H1 (cell line): ENCODE results near the gene USP17L21. TPM values are rescaled to one million over a fixed set of nuclear protein-coding genes. Genes with fewer than 3 reads are reported as not detected.
"Not testable (repeated sequence)": the region's sequence is repeated elsewhere in the genome, so short reads cannot be mapped to it uniquely, and the experiment has no call there.

Experiments
- CTCF ChIA-PET: fragments of 300-600 bp; sonication (Branson Sonifier 250); formaldehyde crosslinking; loops from one replicate; lab custom pipeline; 2021; ENCODE audit not compliant: partially characterized antibody; lab: Charles Lee
- POLR2A ChIA-PET: fragments of 300-600 bp; sonication (Branson Sonifier 250); formaldehyde crosslinking; loops from one replicate; lab custom pipeline; 2021; ENCODE audit warnings: inconsistent platforms; ENCODE audit not compliant: partially characterized antibody; lab: Charles Lee
- DNase-seq, 2 experiments: peaks; one replicate each; pipeline versions ENCODE4 v3.0.0 to v3.0.0-alpha.2; 2010 to 2022; ENCODE audit warnings: low spot score in 2 of 2, low read depth in 1 of 2, mixed read lengths in 1 of 2
- FAIRE-seq: peaks from 2 replicates; lab custom pipeline; 2011; peaks lifted over from hg19 to GRCh38; lab: Jason Lieb, UNC
- H2AFZ ChIP-seq: 2 replicates; pipeline ENCODE4 v1.8.1; 2012; ENCODE audit warnings: low read length, inconsistent platforms
- H2AK5ac ChIP-seq: 2 replicates; pipeline ENCODE4 v1.6.1; 2013; ENCODE audit warnings: low read depth, low read length
- H2BK120ac ChIP-seq: replicated peaks from 2 replicates; pipeline ENCODE3; 2013; ENCODE audit warnings: low read depth, low read length, inconsistent platforms
- H2BK12ac ChIP-seq: 2 replicates; pipeline ENCODE4 v1.6.1; 2013; ENCODE audit warnings: low read depth, low read length
- H2BK15ac ChIP-seq: 2 replicates; pipeline ENCODE4 v1.6.1; 2013; ENCODE audit warnings: low read length
- H2BK20ac ChIP-seq: 2 replicates; pipeline ENCODE4 v1.6.1; 2013; ENCODE audit warnings: low read length
- H2BK5ac ChIP-seq: 2 replicates; pipeline ENCODE4 v1.6.1; 2013; ENCODE audit warnings: low read depth, low read length
- H3K14ac ChIP-seq: 2 replicates; pipeline ENCODE4 v1.6.1; 2013; ENCODE audit warnings: inconsistent platforms; ENCODE audit not compliant: insufficient read length
- H3K18ac ChIP-seq: 2 replicates; pipeline ENCODE4 v1.6.1; 2013; ENCODE audit warnings: low read length; ENCODE audit errors: extremely low read depth
- H3K23ac ChIP-seq: 2 replicates; pipeline ENCODE4 v1.6.1; 2013; ENCODE audit warnings: inconsistent platforms; ENCODE audit not compliant: insufficient read length
- H3K23me2 ChIP-seq: 2 replicates; pipeline ENCODE4 v1.6.1; 2013; ENCODE audit warnings: low read depth, low read length
- H3K27ac ChIP-seq: 2 replicates; pipeline ENCODE4 v1.6.1; 2011; ENCODE audit warnings: low read depth, low read length, inconsistent platforms
- H3K27me3 ChIP-seq, 4 experiments: replicated peaks in 1 of 4; 1 replicate in 1 of 4; 2 replicates in 3 of 4; pipeline versions ENCODE4 v1.6.1 to v1.8.1; 2011 to 2013; ENCODE audit warnings: low read length in 3 of 4, mild to moderate bottlenecking in 3 of 4, inconsistent platforms in 2 of 4, mixed read lengths in 2 of 4, moderate library complexity in 1 of 4; ENCODE audit not compliant: control insufficient read depth in 3 of 4, insufficient read depth in 3 of 4; ENCODE audit errors: extremely low read depth in 1 of 4
- H3K36me3 ChIP-seq, 4 experiments: 2 replicates each; pipeline versions ENCODE4 v1.6.1 to v1.8.1; 2011 to 2013; ENCODE audit warnings: mild to moderate bottlenecking in 4 of 4, low read length in 3 of 4, moderate library complexity in 2 of 4, control low read depth in 1 of 4, inconsistent platforms in 1 of 4; ENCODE audit not compliant: insufficient read depth in 4 of 4, control insufficient read depth in 2 of 4
- H3K4ac ChIP-seq: replicated peaks from 2 replicates; pipeline ENCODE3; 2013; ENCODE audit warnings: low read length, low read depth, mixed read lengths, inconsistent platforms; ENCODE audit not compliant: insufficient read length
- H3K4me1 ChIP-seq, 4 experiments: replicated peaks in 1 of 4; 1 replicate in 1 of 4; 2 replicates in 3 of 4; pipeline versions ENCODE4 v1.6.1 to v1.8.1; 2011 to 2013; ENCODE audit warnings: low read length in 3 of 4, inconsistent platforms in 2 of 4, mixed read lengths in 1 of 4; ENCODE audit not compliant: insufficient read depth in 4 of 4, control insufficient read depth in 3 of 4
- H3K4me2 ChIP-seq, 2 experiments: 2 replicates each; pipeline versions ENCODE4 v1.6.1 to v1.8.1; 2011 to 2013; ENCODE audit warnings: low read depth in 2 of 2, low read length in 2 of 2, control low read depth in 1 of 2, inconsistent platforms in 1 of 2, mild to moderate bottlenecking in 1 of 2; ENCODE audit not compliant: insufficient read depth in 1 of 2
- H3K4me3 ChIP-seq, 4 experiments: fragments of 200-600, 300-600 bp in 1 of 4; sonication (generic), shearing (Covaris generic), sonication (Bioruptor Twin) in 1 of 4; 2 replicates each; pipeline versions ENCODE4 v1.5.1 to v1.8.1; 2011 to 2016; ENCODE audit warnings: low read length in 4 of 4, low read depth in 3 of 4, control low read depth in 2 of 4, inconsistent platforms in 2 of 4, mild to moderate bottlenecking in 2 of 4, mixed read lengths in 1 of 4, moderate library complexity in 1 of 4; ENCODE audit not compliant: insufficient read depth in 2 of 4; ENCODE audit errors: extremely low read depth in 1 of 4
- H3K56ac ChIP-seq: replicated peaks from 2 replicates; pipeline ENCODE3; 2013; ENCODE audit warnings: low read depth, mild to moderate bottlenecking, mixed read lengths, low read length, inconsistent platforms; ENCODE audit not compliant: insufficient read length
- H3K79me1 ChIP-seq: 2 replicates; pipeline ENCODE4 v1.6.1; 2013; ENCODE audit warnings: low read depth, low read length, control low read depth
- H3K79me2 ChIP-seq, 2 experiments: 2 replicates each; pipeline versions ENCODE4 v1.6.1 to v1.8.1; 2012 to 2013; ENCODE audit warnings: low read length in 2 of 2, mild to moderate bottlenecking in 2 of 2, inconsistent platforms in 1 of 2; ENCODE audit not compliant: insufficient read depth in 2 of 2, control insufficient read depth in 1 of 2
- H3K9ac ChIP-seq, 4 experiments: replicated peaks in 1 of 4; 1 replicate in 1 of 4; 2 replicates in 3 of 4; pipeline versions ENCODE4 v1.6.1 to v1.8.1; 2011 to 2013; ENCODE audit warnings: low read depth in 3 of 4, low read length in 3 of 4, control low read depth in 2 of 4, mild to moderate bottlenecking in 2 of 4, moderate library complexity in 2 of 4, inconsistent platforms in 1 of 4; ENCODE audit errors: extremely low read depth in 1 of 4
- H3K9me3 ChIP-seq, 2 experiments: 2 replicates each; pipeline versions ENCODE4 v1.6.1 to v1.8.1; 2012 to 2013; ENCODE audit warnings: mild to moderate bottlenecking in 2 of 2, moderate library complexity in 2 of 2, control low read depth in 1 of 2, inconsistent platforms in 1 of 2, low read depth in 1 of 2, low read length in 1 of 2, mixed read lengths in 1 of 2; ENCODE audit not compliant: insufficient read depth in 2 of 2
- H4K20me1 ChIP-seq, 2 experiments: replicated peaks in 1 of 2; 2 replicates each; pipeline versions ENCODE3 to v1.8.1; 2011 to 2013; ENCODE audit warnings: inconsistent platforms in 2 of 2, low read length in 2 of 2, mild to moderate bottlenecking in 1 of 2; ENCODE audit not compliant: insufficient read depth in 2 of 2, control insufficient read depth in 1 of 2
- H4K5ac ChIP-seq: 2 replicates; pipeline ENCODE4 v1.6.1; 2013; ENCODE audit warnings: low read length, low read depth, mixed read lengths, inconsistent platforms; ENCODE audit not compliant: insufficient read length
- H4K8ac ChIP-seq: 2 replicates; pipeline ENCODE4 v1.8.0; 2013; ENCODE audit warnings: mild to moderate bottlenecking, moderate library complexity, low read length, inconsistent platforms; ENCODE audit not compliant: insufficient read depth; ENCODE audit errors: extremely low read depth
- H4K91ac ChIP-seq: replicated peaks from 2 replicates; pipeline ENCODE3; 2013; ENCODE audit warnings: low read length, mixed read lengths, inconsistent platforms; ENCODE audit not compliant: insufficient read length
- WGBS, 2 experiments: shearing (Covaris generic) in 1 of 2; methylation state at CpG; one replicate each; pipeline versions ENCODE4 v1.1.6 to v1.1.7; 2013 to 2015; ENCODE audit warnings: low lambda C conversion rate in 2 of 2, mixed read lengths in 2 of 2, inconsistent platforms in 1 of 2, low coverage in 1 of 2, missing lambda C conversion rate in 1 of 2; ENCODE audit not compliant: insufficient replicate concordance in 2 of 2, insufficient coverage in 1 of 2, insufficient read length in 1 of 2; ENCODE audit errors: extremely low coverage in 1 of 2, missing lambda C conversion rate in 1 of 2; 5-methylcytosine and 5-hydroxymethylcytosine counted together
- polyA plus RNA-seq, 7 experiments: library from polyadenylated mRNA; depleted of rRNA in 3 of 7; stranded (reverse) in 5 of 7; unstranded in 2 of 7; fragments of >200 nt in 5 of 7; fragments of 200-250 nt in 2 of 7; gene quantifications; 1 replicate in 5 of 7; 2 replicates in 1 of 7; 4 replicates in 1 of 7; pipeline versions ENCODE4 v1.2.1 to v1.2.3, GENCODE V29; 2011 to 2013; ENCODE audit warnings: missing spikeins in 2 of 7, mixed read lengths in 2 of 7
- total RNA-seq: library from RNA; stranded (reverse); fragmentation: NEBNext Ultra II Directional; extraction: Animal tissue kit (Norgen Biotek cat#: 25700); gene quantifications from 2 replicates; pipeline ENCODE4 v1.2.1, GENCODE V29; 2021

The USP17L21 gene
- total and polyA plus RNA-seq, 2 of the 8 experiments (the other 6 are each of a cell fraction or from before 2014, with no cell fraction given): not detected

GRCh38 chr4:9271719-9272118 lies 9.0 kb downstream of the USP17L21 start:
- H2BK5ac ChIP-seq, H2BK20ac ChIP-seq, H3K23me2 ChIP-seq, H3K4me2 ChIP-seq, H4K20me1 ChIP-seq, H3K36me3 ChIP-seq, H4K8ac ChIP-seq, H3K27ac ChIP-seq, H3K9ac ChIP-seq, H3K9me3 ChIP-seq, H2AFZ ChIP-seq, H3K56ac ChIP-seq, POLR2A ChIA-PET, H3K79me2 ChIP-seq, H3K27me3 ChIP-seq, H2BK120ac ChIP-seq, H2BK15ac ChIP-seq, H3K79me1 ChIP-seq, DNase-seq, FAIRE-seq, H3K4me3 ChIP-seq, H2BK12ac ChIP-seq, H3K14ac ChIP-seq, H2AK5ac ChIP-seq, H3K18ac ChIP-seq, H4K91ac ChIP-seq, H3K4me1 ChIP-seq, H3K4ac ChIP-seq, H3K23ac ChIP-seq, H4K5ac ChIP-seq, CTCF ChIA-PET: not testable (repeated sequence)
- WGBS, 2 experiments: 87% methylated on average over 8 of the region's 10 CpGs; no CpG with 5 or more reads in 1 of the 2 experiments

Other genes with a start within 250 kb of the USP17L21 start
- gene FAM90A26, start 92.5 kb upstream of the USP17L21 start, total RNA-seq: not detected in 2 replicates
- 0.05 TPM in 1 of 2 replicates, not detected in the other for gene FAM90A26, start 92.5 kb upstream of the USP17L21 start, polyA plus RNA-seq (2011; rRNA removed)
- gene USP17L10, start 52.2 kb upstream of the USP17L21 start, total RNA-seq: not detected in 2 replicates
- not detected in 2 replicates for gene USP17L10, start 52.2 kb upstream of the USP17L21 start, polyA plus RNA-seq (2011; rRNA removed)
- not detected in 2 replicates for gene USP17L11, start 47.5 kb upstream of the USP17L21 start, total RNA-seq
- gene USP17L11, start 47.5 kb upstream of the USP17L21 start, polyA plus RNA-seq (2011; rRNA removed): not detected in 2 replicates
- gene USP17L12, start 42.7 kb upstream of the USP17L21 start, total RNA-seq: not detected in 2 replicates
- not detected in 2 replicates for gene USP17L12, start 42.7 kb upstream of the USP17L21 start, polyA plus RNA-seq (2011; rRNA removed)
- gene USP17L13, start 38.0 kb upstream of the USP17L21 start, total RNA-seq: not detected in 2 replicates
- gene USP17L13, start 38.0 kb upstream of the USP17L21 start, polyA plus RNA-seq (2011; rRNA removed): not detected in 2 replicates
- not detected in 2 replicates for gene USP17L15, start 28.5 kb upstream of the USP17L21 start, total RNA-seq
- gene USP17L15, start 28.5 kb upstream of the USP17L21 start, polyA plus RNA-seq (2011; rRNA removed): not detected in 2 replicates
- gene USP17L17, start 19.0 kb upstream of the USP17L21 start, total RNA-seq: not detected in 2 replicates
- gene USP17L17, start 19.0 kb upstream of the USP17L21 start, polyA plus RNA-seq (2011; rRNA removed): not detected in 2 replicates
- gene USP17L18, start 14.2 kb upstream of the USP17L21 start, total RNA-seq: not detected in 2 replicates
- not detected in 2 replicates for gene USP17L18, start 14.2 kb upstream of the USP17L21 start, polyA plus RNA-seq (2011; rRNA removed)
- not detected in 2 replicates for gene USP17L19, start 9.5 kb upstream of the USP17L21 start, total RNA-seq
- not detected in 2 replicates for gene USP17L19, start 9.5 kb upstream of the USP17L21 start, polyA plus RNA-seq (2011; rRNA removed)
- not detected in 2 replicates for gene USP17L20, start 4.7 kb upstream of the USP17L21 start, total RNA-seq
- gene USP17L20, start 4.7 kb upstream of the USP17L21 start, polyA plus RNA-seq (2011; rRNA removed): not detected in 2 replicates
- not detected in 2 replicates for gene USP17L22, start 4.7 kb downstream of the USP17L21 start, total RNA-seq
- gene USP17L22, start 4.7 kb downstream of the USP17L21 start, polyA plus RNA-seq (2011; rRNA removed): not detected in 2 replicates
- not detected in 2 replicates for gene USP17L24, start 62.3 kb downstream of the USP17L21 start, total RNA-seq
- gene USP17L24, start 62.3 kb downstream of the USP17L21 start, polyA plus RNA-seq (2011; rRNA removed): not detected in 2 replicates
- gene USP17L25, start 67.0 kb downstream of the USP17L21 start, total RNA-seq: not detected in 2 replicates
- gene USP17L25, start 67.0 kb downstream of the USP17L21 start, polyA plus RNA-seq (2011; rRNA removed): not detected in 2 replicates
- not detected in 2 replicates for gene USP17L26, start 71.8 kb downstream of the USP17L21 start, total RNA-seq
- not detected in 2 replicates for gene USP17L26, start 71.8 kb downstream of the USP17L21 start, polyA plus RNA-seq (2011; rRNA removed)
- not detected in 2 replicates for gene USP17L5, start 76.5 kb downstream of the USP17L21 start, total RNA-seq
- gene USP17L5, start 76.5 kb downstream of the USP17L21 start, polyA plus RNA-seq (2011; rRNA removed): not detected in 2 replicates
- not detected in 2 replicates for gene USP17L27, start 81.3 kb downstream of the USP17L21 start, total RNA-seq
- gene USP17L27, start 81.3 kb downstream of the USP17L21 start, polyA plus RNA-seq (2011; rRNA removed): not detected in 2 replicates
- not detected in 2 replicates for gene USP17L28, start 86.0 kb downstream of the USP17L21 start, total RNA-seq
- not detected in 2 replicates for gene USP17L28, start 86.0 kb downstream of the USP17L21 start, polyA plus RNA-seq (2011; rRNA removed)
- gene USP17L29, start 90.8 kb downstream of the USP17L21 start, total RNA-seq: not detected in 2 replicates
- gene USP17L29, start 90.8 kb downstream of the USP17L21 start, polyA plus RNA-seq (2011; rRNA removed): not detected in 2 replicates
- not detected in 2 replicates for gene USP17L30, start 100.3 kb downstream of the USP17L21 start, total RNA-seq
- gene USP17L30, start 100.3 kb downstream of the USP17L21 start, polyA plus RNA-seq (2011; rRNA removed): not detected in 2 replicates
- gene DEFB131A, start 181.5 kb downstream of the USP17L21 start, total RNA-seq: not detected in 2 replicates
- not detected in 2 replicates for gene DEFB131A, start 181.5 kb downstream of the USP17L21 start, polyA plus RNA-seq (2011; rRNA removed)